IMR-90 (cell line): ENCODE data around the gene FES. TPM values are rescaled to one million over a fixed set of nuclear protein-coding genes. Genes with fewer than 3 reads are reported as not detected.

Experiments
- ATAC-seq: fragments of 200-7000 bp; cut with Tn5 transposase; 2 replicates; pipeline ENCODE4 v1.9.1; 2020; ENCODE audit warnings: low read depth, mild to moderate bottlenecking, moderate library complexity
- BruUV-seq: library from RNA; stranded (reverse); fragments of 400-500 nt; replicated peaks from 2 replicates; lab custom pipeline; 2021; lab: Mats Ljungman, UMichigan
- CTCF ChIA-PET: fragments of 300-600 bp; formaldehyde crosslinking; extraction: SDS; loops from one replicate; lab custom pipeline; 2021; ENCODE audit warnings: antibody characterized with exemption; lab: Yijun Ruan, JAX
- POLR2A ChIA-PET: fragments of 300-600 bp; sonication (Branson Sonifier 250); formaldehyde crosslinking; loops from one replicate; lab custom pipeline; 2022; ENCODE audit warnings: antibody characterized with exemption; ENCODE audit not compliant: unreplicated experiment; lab: Charles Lee
- DNase-seq: peaks from one replicate; pipeline ENCODE4 v3.0.0; 2013
- H2AFZ ChIP-seq: replicated peaks from 2 replicates; pipeline ENCODE3; 2013; ENCODE audit warnings: low read length, mild to moderate bottlenecking; ENCODE audit not compliant: poor library complexity
- H2AK5ac ChIP-seq: 2 replicates; pipeline ENCODE4 v1.6.1; 2013; ENCODE audit warnings: low read depth, low read length, inconsistent platforms
- H2AK9ac ChIP-seq: replicated peaks from 2 replicates; pipeline ENCODE3; 2013; ENCODE audit warnings: mild to moderate bottlenecking, low read depth, low read length, moderate library complexity; ENCODE audit not compliant: poor library complexity
- H2BK120ac ChIP-seq: 2 replicates; pipeline ENCODE4 v1.6.1; 2013; ENCODE audit warnings: low read depth, low read length, inconsistent platforms
- H2BK15ac ChIP-seq: 3 replicates; pipeline ENCODE4 v1.6.1; 2013; ENCODE audit warnings: low read depth, low read length, inconsistent platforms
- H2BK20ac ChIP-seq: 2 replicates; pipeline ENCODE4 v1.6.1; 2013; ENCODE audit warnings: low read depth, mild to moderate bottlenecking, inconsistent platforms, low read length, moderate library complexity
- H2BK5ac ChIP-seq: 2 replicates; pipeline ENCODE4 v1.6.1; 2013; ENCODE audit warnings: mild to moderate bottlenecking, low read depth, low read length, inconsistent platforms; ENCODE audit not compliant: poor library complexity, severe bottlenecking
- H3K14ac ChIP-seq: replicated peaks from 2 replicates; pipeline ENCODE4 v1.6.1; 2013; ENCODE audit warnings: low read depth, low read length, inconsistent platforms
- H3K18ac ChIP-seq: 2 replicates; pipeline ENCODE4 v1.6.1; 2013; ENCODE audit warnings: low read depth, low read length, control low read depth
- H3K23ac ChIP-seq: 2 replicates; pipeline ENCODE4 v1.6.1; 2013; ENCODE audit warnings: low read depth, low read length, inconsistent platforms
- H3K27ac ChIP-seq: 2 replicates; pipeline ENCODE4 v1.5.1; 2013; ENCODE audit warnings: mild to moderate bottlenecking, control low read depth, low read length; ENCODE audit not compliant: insufficient read depth
- H3K27me3 ChIP-seq: 2 replicates; pipeline ENCODE4 v1.6.1; 2013; ENCODE audit warnings: low read length; ENCODE audit not compliant: control insufficient read depth, insufficient read depth
- H3K36me3 ChIP-seq: 2 replicates; pipeline ENCODE4 v1.6.1; 2013; ENCODE audit warnings: low read length, mixed read lengths; ENCODE audit not compliant: control insufficient read depth, insufficient read depth
- H3K4ac ChIP-seq: 2 replicates; pipeline ENCODE4 v1.6.1; 2013; ENCODE audit warnings: low read depth, low read length, inconsistent platforms
- H3K4me1 ChIP-seq: 2 replicates; pipeline ENCODE4 v1.6.1; 2013; ENCODE audit warnings: low read length, mixed read lengths; ENCODE audit not compliant: control insufficient read depth, insufficient read depth
- H3K4me2 ChIP-seq: 2 replicates; pipeline ENCODE4 v1.6.1; 2013; ENCODE audit warnings: low read depth, mild to moderate bottlenecking, control low read depth, low read length, moderate library complexity
- H3K4me3 ChIP-seq: 2 replicates; pipeline ENCODE4 v1.5.1; 2013; ENCODE audit warnings: low read depth, mild to moderate bottlenecking, control low read depth, low read length, moderate library complexity; ENCODE audit not compliant: insufficient read depth
- H3K56ac ChIP-seq: 2 replicates; pipeline ENCODE4 v1.6.1; 2013; ENCODE audit warnings: low read length, inconsistent platforms; ENCODE audit not compliant: insufficient read depth; ENCODE audit errors: extremely low read depth
- H3K79me1 ChIP-seq, 2 experiments: 2 replicates each; pipeline ENCODE4 v1.6.1; 2013; ENCODE audit warnings: low read length in 2 of 2, inconsistent platforms in 1 of 2, low read depth in 1 of 2
- H3K9ac ChIP-seq: 2 replicates; pipeline ENCODE4 v1.6.1; 2013; ENCODE audit warnings: low read depth, low read length, control low read depth
- H3K9me1 ChIP-seq: 2 replicates; pipeline ENCODE4 v1.6.1; 2013; ENCODE audit warnings: low read length, inconsistent platforms; ENCODE audit not compliant: insufficient read depth
- H3K9me3 ChIP-seq: 2 replicates; pipeline ENCODE4 v1.6.1; 2013; ENCODE audit warnings: low read length; ENCODE audit not compliant: control insufficient read depth, insufficient read depth
- H4K20me1 ChIP-seq: 2 replicates; pipeline ENCODE4 v1.6.1; 2013; ENCODE audit warnings: low read length, inconsistent platforms; ENCODE audit not compliant: insufficient read depth
- H4K5ac ChIP-seq: 2 replicates; pipeline ENCODE4 v1.6.1; 2013; ENCODE audit warnings: mild to moderate bottlenecking, low read depth, low read length, control low read depth
- H4K8ac ChIP-seq, 2 experiments: 2 replicates each; pipeline ENCODE4 v1.6.1; 2013; ENCODE audit warnings: low read depth in 2 of 2, low read length in 2 of 2, control low read depth in 1 of 2, inconsistent platforms in 1 of 2
- H4K91ac ChIP-seq: 2 replicates; pipeline ENCODE4 v1.6.1; 2013; ENCODE audit warnings: low read depth, low read length, inconsistent platforms; ENCODE audit not compliant: insufficient read depth
- CEBPB ChIP-seq: IDR thresholded peaks from 2 replicates; pipeline ENCODE4 v1.6.1; 2012; ENCODE audit warnings: low read depth, low read length, improper control_type of control experiment
- CHD1 ChIP-seq: IDR thresholded peaks from 2 replicates; pipeline ENCODE4 v1.6.1; 2012; ENCODE audit warnings: low read depth, low read length, improper control_type of control experiment
- CTCF ChIP-seq: conservative IDR thresholded peaks from 2 replicates; pipeline ENCODE4 v1.5.1; 2012; ENCODE audit warnings: mild to moderate bottlenecking, low read depth, low read length, improper control_type of control experiment
- MAZ ChIP-seq: IDR thresholded peaks from 2 replicates; pipeline ENCODE4 v1.6.1; 2012; ENCODE audit warnings: low read depth, mild to moderate bottlenecking, low read length, improper control_type of control experiment, moderate library complexity, borderline replicate concordance
- MXI1 ChIP-seq: IDR thresholded peaks from 2 replicates; pipeline ENCODE4 v1.6.1; 2012; ENCODE audit warnings: low read depth, mild to moderate bottlenecking, low read length, moderate library complexity, borderline replicate concordance
- RAD21 ChIP-seq: IDR thresholded peaks from 2 replicates; pipeline ENCODE4 v1.6.1; 2012; ENCODE audit warnings: low read length, improper control_type of control experiment
- SMC3 ChIP-seq: fragments of 150-350 bp; IDR thresholded peaks from 2 replicates; pipeline ENCODE4 v1.6.1; 2016; ENCODE audit warnings: low read depth, mild to moderate bottlenecking, antibody characterized with exemption, low read length, moderate library complexity
- WGBS, 2 experiments: methylation state at CpG; one replicate each; pipeline versions ENCODE4 v1.1.5 to v1.1.7; 2013; ENCODE audit warnings: missing lambda C conversion rate in 2 of 2; ENCODE audit not compliant: insufficient read length in 1 of 2; ENCODE audit errors: extremely low coverage in 2 of 2; 5-methylcytosine and 5-hydroxymethylcytosine counted together
- dilution Hi-C: fragments of 300-500 bp; cut with HindIII; formaldehyde crosslinking; loops from one replicate; pipeline ENCODE4 v1.14.3; 2018; ENCODE audit warnings: low sequenced_read_pairs; ENCODE audit not compliant: unreplicated experiment
- in situ Hi-C: fragments of 300-500 bp; cut with MboI; formaldehyde crosslinking; loops from 3 replicates; pipeline ENCODE4 v1.14.3; 2019; ENCODE audit warnings: low sequenced_read_pairs, inconsistent platforms, mixed read lengths
- intact Hi-C: fragments of 100-400 bp; cut with micrococcal nuclease; formaldehyde crosslinking; loops from 2 replicates; pipeline ENCODE4 v1.10.0; 2022
- polyA plus RNA-seq, 3 experiments: library from polyadenylated mRNA; depleted of rRNA; stranded (reverse); fragments of >200 nt; gene quantifications; 2 replicates each; pipeline ENCODE4 v1.2.3, GENCODE V29; 2012; ENCODE audit warnings: low replicate concordance in 1 of 3
- total RNA-seq: library from RNA; depleted of rRNA; stranded (reverse); fragments of >200 nt; gene quantifications from 2 replicates; pipeline ENCODE4 v1.2.3, GENCODE V29; 2012

FES gene
- total and polyA plus RNA-seq, 2 of the 4 experiments (the other 2 are of a cell fraction) = 10.5 to 11.7 TPM

GRCh38 chr15:90931828-90932659 lies 47.7 kb downstream of the FES start, which contains the start of gene HDDC3:
HDDC3 (minus strand) TSS chr15:90932549; CDS start chr15:90932540, 9 bp downstream.
- H3K4me1 ChIP-seq = peaks cover 11% of the 10 kb centered on the region
- intact Hi-C loops (no loop called here), in situ Hi-C loops (no loop called here), dilution Hi-C loops (no loop called here)
- 0 out of 3 replicates have a peak within 1 kb of the TSS, but pooled peaks have one; percentile 7 for H2BK15ac ChIP-seq
- H3K14ac ChIP-seq = peak within 1 kb of the TSS; percentile 88
- peaks cover 1% of the 10 kb centered on the region; the same call in 1 of the 2 replicates for H3K36me3 ChIP-seq
- no peaks in the 10 kb centered on the region for H3K9me3 ChIP-seq
- peaks cover 6% of the 10 kb centered on the region; the same call in 1 of the 2 replicates for H4K20me1 ChIP-seq
- H3K4me3 ChIP-seq = peak within 1 kb of the TSS; percentile 81
- peaks cover 17 to 43% of the 10 kb centered on the region in 2 experiments for H3K79me1 ChIP-seq
- H2BK20ac ChIP-seq = no peak within 1 kb of the TSS
- ChIA-PET POLR2A (no interaction called here), CTCF (interaction anchor here (0.6 to 1.9 kb wide), 6 partner anchors 9 to 284 kb away, joined by 3 to 8 read pairs (median 4); partner anchors contain the start of gene MAN2A2)
- H3K4me2 ChIP-seq = peak within 1 kb of the TSS; percentile 96
- no peak within 1 kb of the TSS; the same call in 1 of the 2 replicates for H3K56ac ChIP-seq
- peak within 1 kb of the TSS; percentile 70 for H3K9ac ChIP-seq
- DNase-seq (peak; percentile 76), ATAC-seq (peak; percentile 50)
- BruUV-seq = no TSS peak
- H4K5ac ChIP-seq = peak within 1 kb of the TSS; percentile 86
- peaks cover 13% of the 10 kb centered on the region for H3K9me1 ChIP-seq
- 2% methylated on average over 8 of the region's 52 CpGs; no CpG with 5 or more reads in 1 of the 2 experiments for WGBS, 2 experiments
- H2AK5ac ChIP-seq = peak within 1 kb of the TSS; percentile 87
- peak within 1 kb of the TSS; percentile 97; the same call in 1 of the 2 replicates for H3K23ac ChIP-seq
- peak within 1 kb of the TSS; percentile 80 for H4K91ac ChIP-seq
- H2BK120ac ChIP-seq = peak within 1 kb of the TSS; percentile 45; the same call in 1 of the 2 replicates
- peak within 1 kb of the TSS; percentile 7; the same call in 1 of the 2 replicates for H3K18ac ChIP-seq
- no peaks in the 10 kb centered on the region for H3K27me3 ChIP-seq
- peak within 1 kb of the TSS; percentile 22; the same call in 1 of the 2 replicates for H3K27ac ChIP-seq
- H2AFZ ChIP-seq = peak within 1 kb of the TSS; percentile 95
- H2AK9ac ChIP-seq = peak within 1 kb of the TSS; percentile 48
- peak; percentile 28 for TF ChIP-seq RAD21
- 0 out of 2 replicates have a peak, but pooled peaks have one; percentile 30 for TF ChIP-seq SMC3
- peak; percentile 94 for TF ChIP-seq CTCF
- peak; percentile 72; the same call in 1 of the 2 replicates for TF ChIP-seq MAZ
- no peak for TF ChIP-seq CEBPB
- 0 out of 2 replicates have a peak, but pooled peaks have one; percentile 10 for TF ChIP-seq MXI1
- no peak for TF ChIP-seq CHD1
- H3K4ac ChIP-seq = peak within 1 kb of the TSS; percentile 90
- H4K8ac ChIP-seq = peak within 1 kb of the TSS; percentile 94 to 96
- H2BK5ac ChIP-seq = peak within 1 kb of the TSS; percentile 7
